Neural crest cell (in vitro differentiated cells): ENCODE measurements around the gene DEFB132. TPM values are rescaled to one million over a fixed set of nuclear protein-coding genes. Genes with fewer than 3 reads are reported as not detected.
A peak's percentile ranks its signal among the peaks of the same experiment; 100 is the strongest.
"Not testable (repeated sequence)": the region's sequence is repeated elsewhere in the genome, so short reads cannot be mapped to it uniquely, and the experiment has no call there.

Experiments used
- DNase-seq: peaks from one replicate; pipeline ENCODE4 v3.0.0; 2021; ENCODE audit warnings: low read depth, mixed read lengths, low spot score
- H3K27ac Mint-ChIP-seq: one replicate; pipeline ENCODE4 v1.8.0; 2021; ENCODE audit warnings: mild to moderate bottlenecking, mixed read lengths; ENCODE audit not compliant: unreplicated experiment
- H3K27me3 Mint-ChIP-seq: 2 replicates; pipeline ENCODE4 v1.8.0; 2021; ENCODE audit warnings: low read depth, mild to moderate bottlenecking, mixed read lengths
- H3K36me3 Mint-ChIP-seq: 2 replicates; pipeline ENCODE4 v1.8.0; 2021; ENCODE audit warnings: low read depth, mild to moderate bottlenecking, mixed read lengths
- H3K4me1 Mint-ChIP-seq: 2 replicates; pipeline ENCODE4 v1.8.0; 2021; ENCODE audit warnings: mixed read lengths
- H3K4me3 Mint-ChIP-seq: one replicate; pipeline ENCODE4 v1.8.0; 2021; ENCODE audit warnings: mild to moderate bottlenecking, mixed read lengths
- H3K9me3 Mint-ChIP-seq: 2 replicates; pipeline ENCODE4 v1.8.0; 2021; ENCODE audit warnings: mixed read lengths
- total RNA-seq: library from RNA; stranded (reverse); gene quantifications from 2 replicates; pipeline ENCODE4 v1.2.1, GENCODE V29; 2021
- TF ChIP-seq, protein P1 (sequence below): fragments of 200-600 bp; sonication (generic); conservative IDR thresholded peaks from 2 replicates; pipeline ENCODE4 v1.5.0; 2021; ENCODE audit warnings: antibody characterized with exemption, mild to moderate bottlenecking

Gene DEFB132
- total RNA-seq, 1 donor from 2014 or later = not detected

DNA sequence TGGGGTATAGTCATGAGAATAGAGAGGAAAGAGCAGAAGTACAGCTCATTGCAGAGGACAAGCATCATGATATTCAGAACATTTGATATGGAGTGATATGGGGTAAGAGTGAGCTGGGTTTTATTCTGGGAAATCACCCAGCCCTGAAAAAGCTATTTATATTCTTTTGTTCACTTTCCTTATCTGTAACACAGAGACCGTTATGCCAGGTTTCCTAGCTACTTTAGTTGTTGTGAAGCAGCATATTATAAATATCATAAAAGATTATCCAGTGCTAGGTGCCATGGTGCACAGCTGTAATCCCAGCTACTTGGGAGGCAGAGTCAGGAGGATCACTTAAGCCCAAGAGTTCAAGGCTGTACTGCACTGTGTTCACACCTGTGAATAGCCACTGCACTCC lies 40.3 kb upstream of the DEFB132 start:
- TF ChIP-seq, protein P1, sequence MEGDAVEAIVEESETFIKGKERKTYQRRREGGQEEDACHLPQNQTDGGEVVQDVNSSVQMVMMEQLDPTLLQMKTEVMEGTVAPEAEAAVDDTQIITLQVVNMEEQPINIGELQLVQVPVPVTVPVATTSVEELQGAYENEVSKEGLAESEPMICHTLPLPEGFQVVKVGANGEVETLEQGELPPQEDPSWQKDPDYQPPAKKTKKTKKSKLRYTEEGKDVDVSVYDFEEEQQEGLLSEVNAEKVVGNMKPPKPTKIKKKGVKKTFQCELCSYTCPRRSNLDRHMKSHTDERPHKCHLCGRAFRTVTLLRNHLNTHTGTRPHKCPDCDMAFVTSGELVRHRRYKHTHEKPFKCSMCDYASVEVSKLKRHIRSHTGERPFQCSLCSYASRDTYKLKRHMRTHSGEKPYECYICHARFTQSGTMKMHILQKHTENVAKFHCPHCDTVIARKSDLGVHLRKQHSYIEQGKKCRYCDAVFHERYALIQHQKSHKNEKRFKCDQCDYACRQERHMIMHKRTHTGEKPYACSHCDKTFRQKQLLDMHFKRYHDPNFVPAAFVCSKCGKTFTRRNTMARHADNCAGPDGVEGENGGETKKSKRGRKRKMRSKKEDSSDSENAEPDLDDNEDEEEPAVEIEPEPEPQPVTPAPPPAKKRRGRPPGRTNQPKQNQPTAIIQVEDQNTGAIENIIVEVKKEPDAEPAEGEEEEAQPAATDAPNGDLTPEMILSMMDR = no peak
- H3K4me1 Mint-ChIP-seq = no peaks in the 10 kb centered on the region
- H3K4me3 Mint-ChIP-seq = no peak overlapping the region
- H3K36me3 Mint-ChIP-seq = no peaks in the 10 kb centered on the region
- no peak overlapping the region for H3K27ac Mint-ChIP-seq
- peaks cover 79% of the 10 kb centered on the region for H3K27me3 Mint-ChIP-seq
- no peaks in the 10 kb centered on the region for H3K9me3 Mint-ChIP-seq
- no peak for DNase-seq

DNA sequence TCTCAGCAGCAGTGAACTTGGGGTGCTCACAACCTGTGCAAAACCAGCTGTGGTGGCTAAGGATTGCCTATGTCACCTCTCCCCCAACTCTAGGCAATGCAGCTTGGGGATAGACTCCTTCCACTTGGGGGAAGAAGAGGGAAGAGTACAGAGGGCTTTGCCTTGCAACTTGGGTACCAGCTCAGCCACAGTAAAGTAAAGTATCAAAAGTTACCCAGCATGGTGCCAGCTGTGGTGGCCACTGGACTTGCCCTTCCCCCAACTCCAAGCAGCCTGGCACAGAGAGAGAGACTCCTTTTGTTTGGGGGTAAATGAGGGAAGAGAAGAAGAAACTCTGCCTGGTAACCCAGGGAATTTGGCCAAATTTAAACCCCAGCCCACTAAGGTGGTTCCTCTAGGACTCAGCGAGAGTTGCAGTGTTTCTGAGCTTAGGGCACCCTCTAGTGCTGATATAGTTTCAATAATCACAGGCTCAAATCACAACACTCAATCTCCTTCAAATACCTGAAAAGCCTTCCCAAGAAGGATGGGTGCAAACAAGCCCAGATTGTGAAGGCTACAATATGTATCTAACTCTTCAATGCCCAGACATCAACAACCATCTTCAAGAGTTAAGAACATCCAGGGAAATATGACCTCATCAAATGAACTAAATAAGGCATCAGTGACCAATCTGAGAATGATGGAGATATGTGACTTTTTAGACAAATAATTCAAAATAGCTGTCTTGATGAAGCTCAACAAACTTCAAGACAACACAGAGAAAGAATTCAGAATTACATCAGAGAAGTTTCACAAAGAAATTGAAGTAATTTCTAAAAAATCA lies 38.0 kb upstream of the DEFB132 start:
- H3K27ac Mint-ChIP-seq = no peak overlapping the region
- no peaks in the 10 kb centered on the region for H3K9me3 Mint-ChIP-seq
- H3K4me3 Mint-ChIP-seq = no peak overlapping the region
- no peak for DNase-seq
- TF ChIP-seq, protein P1 = peak; percentile 67
- peaks cover 84% of the 10 kb centered on the region for H3K27me3 Mint-ChIP-seq
- H3K4me1 Mint-ChIP-seq = no peaks in the 10 kb centered on the region
- H3K36me3 Mint-ChIP-seq = no peaks in the 10 kb centered on the region

DNA sequence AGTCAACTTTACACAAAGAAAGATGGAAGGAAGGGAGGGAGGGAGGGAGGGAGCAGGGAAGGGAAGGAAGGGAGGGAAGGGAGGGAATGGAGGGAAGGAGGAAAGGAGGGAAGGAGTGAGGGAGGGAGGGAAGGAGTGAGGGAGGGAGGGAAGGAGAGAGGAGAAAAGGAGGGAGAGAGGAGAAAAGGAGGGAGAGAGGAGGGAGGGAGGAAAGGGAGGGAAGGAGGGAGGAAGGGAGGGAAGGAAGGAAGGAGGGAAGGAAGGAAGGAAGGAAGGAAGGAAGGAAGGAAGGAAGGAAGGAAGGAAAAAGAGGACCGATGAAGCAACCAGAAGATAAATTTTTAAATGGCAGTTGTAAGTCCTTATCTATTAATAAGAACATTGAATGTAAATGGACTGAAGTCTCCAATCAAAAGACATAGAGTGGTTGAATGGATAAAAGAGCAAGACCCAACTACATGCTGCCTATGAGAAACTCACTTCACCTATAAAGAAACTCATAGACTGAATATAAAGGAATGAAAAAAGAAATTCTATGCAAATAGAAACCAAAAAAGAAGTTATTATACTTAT lies 36.2 kb upstream of the DEFB132 start:
- Mint-ChIP-seq H3K36me3 (no peaks in the 10 kb centered on the region), H3K9me3 (peaks cover 2% of the 10 kb centered on the region), H3K4me1 (no peaks in the 10 kb centered on the region), H3K27ac (no peak overlapping the region), H3K4me3 (no peak overlapping the region), H3K27me3 (peaks cover 92% of the 10 kb centered on the region)
- TF ChIP-seq, protein P1 = no peak
- no peak for DNase-seq

DNA sequence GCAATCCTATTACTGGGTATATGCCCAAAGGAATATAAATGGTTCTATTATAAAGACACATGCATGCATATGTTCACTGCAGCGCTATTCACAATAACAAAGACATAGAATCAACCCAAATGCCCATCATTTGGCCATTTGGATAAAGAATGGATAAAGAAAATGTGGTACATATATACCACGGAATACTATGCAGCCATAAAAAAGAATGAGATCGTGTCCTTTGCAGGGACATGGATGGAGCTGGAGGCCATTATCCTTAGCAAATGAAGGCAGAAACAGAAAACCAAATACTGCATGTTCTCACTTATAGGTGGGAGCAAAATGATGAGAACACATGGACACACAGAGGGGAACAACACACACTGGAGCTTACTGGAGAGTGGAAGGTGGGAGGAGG lies 31.6 kb upstream of the DEFB132 start:
- not testable (repeated sequence) for H3K27ac Mint-ChIP-seq, H3K4me1 Mint-ChIP-seq, H3K9me3 Mint-ChIP-seq, DNase-seq, H3K4me3 Mint-ChIP-seq, H3K36me3 Mint-ChIP-seq
- H3K27me3 Mint-ChIP-seq = peaks cover 93% of the 10 kb centered on the region

DNA sequence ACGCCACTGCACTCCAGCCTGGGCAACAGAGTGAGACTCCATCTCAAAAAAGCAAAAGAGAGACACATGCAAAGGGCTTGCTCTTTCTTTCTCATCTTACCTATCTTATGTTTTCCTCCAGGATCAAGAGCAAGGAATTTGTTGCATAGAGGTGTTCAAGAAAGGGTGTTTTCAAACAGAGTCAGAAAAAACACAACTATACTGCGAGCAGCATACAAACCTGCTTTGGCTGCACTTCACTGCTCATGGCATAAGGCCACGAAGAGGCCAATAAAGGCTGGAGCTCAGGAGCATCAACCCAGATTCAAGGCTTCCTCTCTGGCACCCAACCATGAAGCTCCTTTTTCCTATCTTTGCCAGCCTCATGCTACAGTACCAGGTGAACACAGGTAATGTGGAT lies 30.6 kb upstream of the DEFB132 start, which contains the start of gene DEFB129:
Gene DEFB129, plus strand, starts transcription at position 301 of the 400 bp plus-strand sequence. Its CDS starts 31 bp downstream, at position 332.
- no peak within 1 kb of the TSS for H3K4me3 Mint-ChIP-seq
- TF ChIP-seq, protein P1 = no peak
- peaks cover 2% of the 10 kb centered on the region for H3K9me3 Mint-ChIP-seq
- no peaks in the 10 kb centered on the region for H3K36me3 Mint-ChIP-seq
- DNase-seq = no peak
- no peak within 1 kb of the TSS for H3K27ac Mint-ChIP-seq
- no peaks in the 10 kb centered on the region for H3K4me1 Mint-ChIP-seq
- peaks cover 89% of the 10 kb centered on the region for H3K27me3 Mint-ChIP-seq
